ENCODE measurements around the gene PTPRN2. TPM values are rescaled to one million over a fixed set of nuclear protein-coding genes. Genes with fewer than 3 reads are reported as not detected.

PTPRN2 gene
- total and polyA plus RNA-seq, 2 of the 8 experiments (the other 6 are each of a cell fraction or from before 2014, with no cell fraction given) = 2.6 to 4.5 TPM

- 0 out of 2 replicates have a peak, but pooled peaks have one; percentile 8 for TF ChIP-seq BACH1 (IDR thresholded peaks at IDR 0.05; ENCODE audit: low read length)
- TF ChIP-seq TBP (IDR thresholded peaks at IDR 0.05; ENCODE audit: low read depth, low read length) = 0 out of 2 replicates have a peak, but pooled peaks have one; percentile 38
- 0 out of 2 replicates have a peak, but pooled peaks have one; percentile 17 for TF ChIP-seq SUZ12 (IDR thresholded peaks at IDR 0.05; ENCODE audit: low read length)
- 0 out of 4 replicates have a peak, but pooled peaks of 1 of the 2 experiments have one; percentile 6 for TF ChIP-seq RAD21 (IDR thresholded peaks at IDR 0.05 in 1 of 2, conservative IDR thresholded peaks at IDR 0.05 in 1 of 2; ENCODE audit: low read depth in 2 of 2, low read length in 2 of 2)
These were observed 270.1 kb downstream of the PTPRN2 start (continued) for GRCh38 chr7:158317238-158318205.

All from H1 (cell line).